H1 (cell line): Measurements from ENCODE around the gene CTXN1. TPM values are rescaled to one million over a fixed set of nuclear protein-coding genes. Genes with fewer than 3 reads are reported as not detected.

ENCODE experiments used
- CBX5 ChIP-seq: fragments of 300-800, 300-1000 bp; sonication (generic); IDR thresholded peaks from 2 replicates; pipeline ENCODE4 v1.7.1; 2016; ENCODE audit warnings: antibody characterized with exemption, low read length, low read depth
- CEBPB ChIP-seq: IDR thresholded peaks from 2 replicates; pipeline ENCODE4 v1.6.1; 2012; ENCODE audit warnings: low read depth, low read length
- EZH2 ChIP-seq: fragments of 200-600 bp; sonication (generic); IDR thresholded peaks from 2 replicates; pipeline ENCODE4 v1.7.1; 2012; ENCODE audit warnings: low read depth, mild to moderate bottlenecking, moderate library complexity, low read length, inconsistent platforms; ENCODE audit not compliant: severe bottlenecking
- KDM1A ChIP-seq: fragments of 200-600, 300-600 bp; sonication (generic); IDR thresholded peaks from 2 replicates; pipeline ENCODE4 v1.7.1; 2016; ENCODE audit warnings: mild to moderate bottlenecking, low read length, borderline replicate concordance
- POLR2A ChIP-seq, 2 experiments: IDR thresholded peaks; 1 replicate in 1 of 2; 2 replicates in 1 of 2; pipeline ENCODE4 v1.6.1; 2011; ENCODE audit warnings: low read depth in 2 of 2, low read length in 2 of 2, mild to moderate bottlenecking in 2 of 2; ENCODE audit errors: control extremely low read depth in 1 of 2
- RAD21 ChIP-seq, 2 experiments: IDR thresholded peaks in 1 of 2; conservative IDR thresholded peaks in 1 of 2; 2 replicates each; pipeline ENCODE4 v1.6.1; 2011; ENCODE audit warnings: low read depth in 2 of 2, low read length in 2 of 2, improper control_type of control experiment in 1 of 2, inconsistent platforms in 1 of 2, mild to moderate bottlenecking in 1 of 2, moderate library complexity in 1 of 2
- RFX5 ChIP-seq: IDR thresholded peaks from 2 replicates; pipeline ENCODE4 v1.6.1; 2011; ENCODE audit warnings: low read depth, low read length, improper control_type of control experiment, borderline replicate concordance
- polyA plus RNA-seq, 7 experiments: library from polyadenylated mRNA; depleted of rRNA in 3 of 7; stranded (reverse) in 5 of 7; unstranded in 2 of 7; fragments of >200 nt in 5 of 7; fragments of 200-250 nt in 2 of 7; gene quantifications; 1 replicate in 5 of 7; 2 replicates in 1 of 7; 4 replicates in 1 of 7; pipeline versions ENCODE4 v1.2.1 to v1.2.3, GENCODE V29; 2011 to 2013; ENCODE audit warnings: missing spikeins in 2 of 7, mixed read lengths in 2 of 7
- total RNA-seq: library from RNA; stranded (reverse); fragmentation: NEBNext Ultra II Directional; extraction: Animal tissue kit (Norgen Biotek cat#: 25700); gene quantifications from 2 replicates; pipeline ENCODE4 v1.2.1, GENCODE V29; 2021
- TF ChIP-seq, protein P1 (sequence below): IDR thresholded peaks from 2 replicates; pipeline ENCODE4 v1.6.1; 2012; ENCODE audit warnings: low read length, inconsistent platforms
- TF ChIP-seq, protein P2 (sequence below): IDR thresholded peaks from 2 replicates; pipeline ENCODE4 v1.6.1; 2011; ENCODE audit warnings: low read length, improper control_type of control experiment

The CTXN1 gene
- total and polyA plus RNA-seq, 2 of the 8 experiments (the other 6 are each of a cell fraction or from before 2014, with no cell fraction given), result 16.4 to 58.0 TPM

DNA sequence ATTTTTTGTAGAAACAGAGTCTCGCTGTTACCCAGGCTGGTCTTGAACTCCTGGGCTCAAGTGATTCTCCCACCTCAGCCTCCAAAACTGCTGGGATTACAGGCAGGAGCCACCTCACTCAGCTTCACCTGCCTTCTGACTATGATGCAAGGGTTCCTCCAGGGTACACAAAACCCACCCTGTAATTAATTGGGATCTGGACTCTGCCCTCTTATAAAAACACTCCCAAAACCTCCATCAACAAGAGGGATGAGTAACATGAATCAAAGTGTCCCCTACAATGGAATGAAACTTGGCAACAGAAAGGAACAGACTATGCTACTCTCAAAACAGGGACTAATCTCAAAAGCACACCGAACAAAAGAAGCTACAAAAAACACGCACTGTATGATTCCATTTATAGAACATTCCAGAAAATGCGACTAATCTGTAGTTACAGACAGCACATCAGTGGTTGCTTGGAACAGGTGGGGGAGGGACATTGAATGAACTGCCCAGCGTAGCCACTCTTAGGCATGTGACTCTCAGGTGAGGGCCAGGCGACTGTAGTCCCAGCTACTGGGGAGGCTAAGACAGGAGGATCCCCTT lies 48.6 kb downstream of the CTXN1 start (continued):
- TF ChIP-seq, protein P1, sequence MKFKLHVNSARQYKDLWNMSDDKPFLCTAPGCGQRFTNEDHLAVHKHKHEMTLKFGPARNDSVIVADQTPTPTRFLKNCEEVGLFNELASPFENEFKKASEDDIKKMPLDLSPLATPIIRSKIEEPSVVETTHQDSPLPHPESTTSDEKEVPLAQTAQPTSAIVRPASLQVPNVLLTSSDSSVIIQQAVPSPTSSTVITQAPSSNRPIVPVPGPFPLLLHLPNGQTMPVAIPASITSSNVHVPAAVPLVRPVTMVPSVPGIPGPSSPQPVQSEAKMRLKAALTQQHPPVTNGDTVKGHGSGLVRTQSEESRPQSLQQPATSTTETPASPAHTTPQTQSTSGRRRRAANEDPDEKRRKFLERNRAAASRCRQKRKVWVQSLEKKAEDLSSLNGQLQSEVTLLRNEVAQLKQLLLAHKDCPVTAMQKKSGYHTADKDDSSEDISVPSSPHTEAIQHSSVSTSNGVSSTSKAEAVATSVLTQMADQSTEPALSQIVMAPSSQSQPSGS, result no peak
- TF ChIP-seq EZH2 (no peak), RAD21 (IDR thresholded peaks at IDR 0.05 in 1 of 2, conservative IDR thresholded peaks at IDR 0.05 in 1 of 2; ENCODE audit: low read depth in 2 of 2, low read length in 2 of 2) (no peak), KDM1A (no peak), CEBPB (no peak), CBX5 (no peak), RFX5 (no peak), POLR2A (IDR thresholded peaks at IDR 0.05; ENCODE audit: control extremely low read depth in 1 of 2, low read depth in 2 of 2, low read length in 2 of 2) (no peak)
- TF ChIP-seq, protein P2, sequence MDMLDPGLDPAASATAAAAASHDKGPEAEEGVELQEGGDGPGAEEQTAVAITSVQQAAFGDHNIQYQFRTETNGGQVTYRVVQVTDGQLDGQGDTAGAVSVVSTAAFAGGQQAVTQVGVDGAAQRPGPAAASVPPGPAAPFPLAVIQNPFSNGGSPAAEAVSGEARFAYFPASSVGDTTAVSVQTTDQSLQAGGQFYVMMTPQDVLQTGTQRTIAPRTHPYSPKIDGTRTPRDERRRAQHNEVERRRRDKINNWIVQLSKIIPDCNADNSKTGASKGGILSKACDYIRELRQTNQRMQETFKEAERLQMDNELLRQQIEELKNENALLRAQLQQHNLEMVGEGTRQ, result no peak
